Stimulated activated naive CD8-positive, alpha-beta T cell treated with anti-CD3 and anti-CD28 coated beads, Interleukin-15, Interleukin-2, amounts not matched to agents 100 U/mL and 50 U/mL, for 24 hours (primary cell): ENCODE measurements around the gene CD300LG.
"Not testable (repeated sequence)": the region's sequence is repeated elsewhere in the genome, so short reads cannot be mapped to it uniquely, and the experiment has no call there.

ENCODE experiments used
- ATAC-seq: fragments of 150-1000 bp; cut with Tn5 transposase; one replicate; pipeline ENCODE4 v1.10.0; 2021
- DNase-seq: peaks from one replicate; pipeline ENCODE4 v3.0.0; 2021

CD300LG gene

GRCh38 chr17:43846963-43847371, at the start of gene CD300LG:
TSS of gene CD300LG (plus strand) at chr17:43847176. CDS start at chr17:43847217, 41 bp downstream.
- DNase-seq (no peak), ATAC-seq (no peak)

GRCh38 chr17:43798024-43798423, 49.0 kb upstream of the CD300LG start:
- not testable (repeated sequence) for ATAC-seq, DNase-seq

GRCh38 chr17:43799047-43799446, 47.9 kb upstream of the CD300LG start:
- DNase-seq (no peak), ATAC-seq (no peak)

GRCh38 chr17:43800736-43801135, 46.2 kb upstream of the CD300LG start:
- DNase-seq (no peak), ATAC-seq (no peak)

- DNase-seq: no peak
- ATAC-seq: no peak
Observed at GRCh38 chr17:43801844-43802243, 45.1 kb upstream of the CD300LG start.

GRCh38 chr17:43803758-43804157, 43.2 kb upstream of the CD300LG start:
- ATAC-seq (no peak), DNase-seq (no peak)

GRCh38 chr17:43805117-43805516, 41.9 kb upstream of the CD300LG start:
- no peak for DNase-seq

GRCh38 chr17:43808076-43808475, 38.9 kb upstream of the CD300LG start:
- DNase-seq: no peak
- no peak for ATAC-seq

More at GRCh38 chr17:43805117-43805516, 41.9 kb upstream of the CD300LG start:
- ATAC-seq: no peak

GRCh38 chr17:43809121-43809520, 37.9 kb upstream of the CD300LG start:
- no peak for DNase-seq
- ATAC-seq: no peak

GRCh38 chr17:43810226-43810715, 36.7 kb upstream of the CD300LG start:
- ATAC-seq (no peak), DNase-seq (no peak)

- no peak for DNase-seq
- ATAC-seq: no peak
Observed at GRCh38 chr17:43810823-43811222, 36.2 kb upstream of the CD300LG start.

GRCh38 chr17:43812396-43813265, 34.3 kb upstream of the CD300LG start:
- no peak for ATAC-seq
- no peak for DNase-seq

- no peak for ATAC-seq
- DNase-seq: no peak
Observed at GRCh38 chr17:43813386-43813785, 33.6 kb upstream of the CD300LG start.

- ATAC-seq (no peak), DNase-seq (no peak)
Observed at GRCh38 chr17:43814026-43814425, 33.0 kb upstream of the CD300LG start.

- no peak for ATAC-seq
Observed at GRCh38 chr17:43814714-43815113, 32.3 kb upstream of the CD300LG start.

GRCh38 chr17:43816336-43817320, 30.3 kb upstream of the CD300LG start:
- no peak for DNase-seq
- no peak for ATAC-seq

More at GRCh38 chr17:43814714-43815113, 32.3 kb upstream of the CD300LG start:
- DNase-seq: no peak

GRCh38 chr17:43817826-43818225, 29.1 kb upstream of the CD300LG start:
- ATAC-seq (no peak), DNase-seq (no peak)

GRCh38 chr17:43818966-43819365, 28.0 kb upstream of the CD300LG start:
- no peak for ATAC-seq
- DNase-seq: no peak

GRCh38 chr17:43820759-43821158, 26.2 kb upstream of the CD300LG start:
- DNase-seq (no peak), ATAC-seq (no peak)

GRCh38 chr17:43822570-43823190, 24.3 kb upstream of the CD300LG start:
- no peak for ATAC-seq
- no peak for DNase-seq

GRCh38 chr17:43823350-43824084, 23.5 kb upstream of the CD300LG start:
- DNase-seq (no peak), ATAC-seq (no peak)
